8988T (cell line): ENCODE results near the gene EML2.

Source experiments
- DNase-seq: peaks from one replicate; pipeline ENCODE4 v3.0.0; 2011

Gene EML2

DNA sequence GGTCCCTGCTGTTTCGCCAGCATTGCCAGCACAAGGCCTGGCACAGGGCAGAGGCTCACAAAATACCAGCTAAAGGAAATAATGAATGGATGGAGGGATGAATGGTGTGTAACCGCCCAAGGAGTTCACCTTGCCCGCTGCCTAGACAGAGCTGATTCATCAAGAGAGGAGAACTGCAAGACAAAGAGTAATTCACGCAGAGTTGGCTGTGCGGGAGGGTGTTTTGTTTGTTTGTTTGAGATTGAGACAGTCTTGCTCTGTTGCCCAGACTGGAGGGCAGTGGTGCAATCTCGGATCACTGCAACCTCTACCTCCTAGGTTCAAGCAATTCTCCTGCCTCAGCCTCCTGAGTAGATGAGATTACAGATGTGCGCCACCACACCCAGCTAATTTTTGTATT, 57.6 kb downstream of the EML2 start:
- no peak for DNase-seq

DNA sequence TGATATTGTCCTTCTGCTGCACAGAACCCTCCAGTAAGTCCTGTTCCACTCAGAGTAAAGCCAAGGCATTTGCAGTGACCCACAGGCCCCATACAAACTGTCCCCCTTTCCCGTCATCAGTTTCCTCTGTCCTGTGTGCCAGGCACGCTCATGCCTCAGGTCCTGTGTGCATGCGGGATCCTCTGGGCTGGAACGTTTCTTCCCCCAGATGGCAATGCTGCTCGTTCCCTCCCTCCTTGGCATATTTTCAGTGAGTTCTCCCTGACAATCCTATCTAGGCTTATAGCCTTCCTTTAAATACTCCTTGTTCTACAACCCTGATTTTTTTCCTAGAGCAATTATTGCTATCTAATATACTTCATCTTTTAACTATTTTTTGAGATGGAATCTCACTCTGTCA, 60.3 kb downstream of the EML2 start:
- DNase-seq, result no peak

DNA sequence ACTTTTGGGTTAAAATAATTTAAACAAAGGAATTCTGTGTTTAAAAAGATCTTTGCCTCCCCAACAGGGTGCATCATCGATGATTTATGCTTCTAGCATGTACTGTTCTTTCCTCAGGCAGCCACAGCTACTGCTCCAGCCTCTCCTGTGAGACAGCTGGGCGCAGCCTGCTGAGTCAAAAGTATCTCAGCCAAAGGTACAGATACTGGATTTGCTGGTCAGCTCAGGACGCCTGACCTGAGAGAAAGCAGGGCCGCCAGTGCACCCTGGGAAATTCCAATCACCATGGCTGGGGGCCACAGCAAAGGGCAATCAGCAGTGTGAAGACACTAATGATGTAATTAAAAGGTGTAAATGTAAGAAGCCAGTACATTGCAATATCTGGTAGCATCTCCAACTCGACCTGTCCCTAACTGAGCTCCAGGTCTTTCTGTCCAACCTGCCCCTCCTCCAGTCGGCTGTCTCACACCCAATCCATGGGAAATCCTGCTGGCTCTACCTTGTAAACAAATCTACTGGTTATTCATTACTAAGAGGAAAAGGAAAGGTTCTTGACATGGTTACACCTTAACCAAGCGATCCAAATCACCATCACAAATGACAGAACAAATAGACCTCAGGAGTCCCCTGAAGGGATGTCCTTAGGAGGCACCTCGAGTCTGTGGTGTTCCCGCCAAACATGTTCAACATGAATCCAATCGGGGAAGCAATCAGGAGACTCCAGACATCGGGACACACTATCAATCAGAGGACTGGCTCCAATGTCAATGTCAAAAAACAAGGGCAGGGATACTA, 61.9 kb downstream of the EML2 start:
- no peak for DNase-seq

DNA sequence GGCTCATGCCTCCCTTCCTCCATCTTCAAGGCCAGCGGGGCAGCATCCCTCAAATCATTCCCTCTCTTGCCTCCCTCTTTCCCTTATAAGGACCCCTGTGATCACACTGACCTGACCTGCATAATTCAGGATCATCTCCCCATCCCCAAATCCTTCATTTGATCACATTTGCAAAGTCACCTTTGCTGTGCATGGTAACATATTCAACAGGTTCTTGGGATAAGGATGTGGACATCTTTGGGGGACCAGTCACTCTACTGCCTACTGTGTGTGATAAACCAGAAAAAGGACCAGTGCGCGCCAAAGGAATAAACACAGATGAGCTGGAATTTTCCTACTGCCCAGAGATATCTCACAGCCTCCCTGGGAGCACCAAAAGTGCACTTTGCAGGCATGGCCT, 62.5 kb downstream of the EML2 start:
- no peak for DNase-seq

DNA sequence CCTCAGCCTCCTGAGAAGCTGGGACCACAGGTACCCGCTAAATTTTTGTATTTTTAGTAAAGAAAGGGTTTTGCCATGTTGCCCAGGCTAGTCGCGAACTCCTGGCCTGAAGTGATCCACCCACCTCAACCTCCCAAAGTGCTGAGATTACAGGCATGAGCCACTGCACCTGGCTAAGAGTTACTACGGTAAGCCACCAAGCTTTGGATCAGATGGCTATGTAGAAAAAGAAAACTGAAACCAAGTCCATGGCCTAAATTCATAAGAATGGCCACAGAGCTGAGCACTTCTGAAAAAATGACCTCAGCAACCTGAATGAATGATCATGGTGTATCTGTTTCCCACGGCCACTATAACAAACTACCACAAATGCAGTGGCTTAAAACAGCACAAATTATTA, 64.0 kb downstream of the EML2 start:
- no peak for DNase-seq

DNA sequence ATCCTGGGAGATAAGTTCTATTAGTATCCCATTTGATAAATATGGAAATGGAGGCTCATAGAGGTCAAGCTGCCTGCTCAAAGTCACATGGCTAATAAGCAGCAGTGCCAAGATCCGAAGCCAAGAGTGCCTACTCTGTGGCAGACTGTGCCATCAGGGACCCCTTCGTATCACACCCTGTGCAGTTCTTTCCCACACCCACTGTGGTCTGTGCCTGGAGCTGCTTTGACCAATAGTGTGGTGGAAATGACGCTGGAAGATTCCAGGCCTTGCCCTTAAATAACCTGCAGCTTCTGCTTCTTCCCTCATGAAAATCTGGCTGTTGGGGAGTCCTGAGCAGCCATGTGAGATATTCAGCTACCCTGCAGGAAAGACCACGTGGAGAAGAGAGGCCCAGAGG, 64.7 kb downstream of the EML2 start:
- no peak for DNase-seq

DNA sequence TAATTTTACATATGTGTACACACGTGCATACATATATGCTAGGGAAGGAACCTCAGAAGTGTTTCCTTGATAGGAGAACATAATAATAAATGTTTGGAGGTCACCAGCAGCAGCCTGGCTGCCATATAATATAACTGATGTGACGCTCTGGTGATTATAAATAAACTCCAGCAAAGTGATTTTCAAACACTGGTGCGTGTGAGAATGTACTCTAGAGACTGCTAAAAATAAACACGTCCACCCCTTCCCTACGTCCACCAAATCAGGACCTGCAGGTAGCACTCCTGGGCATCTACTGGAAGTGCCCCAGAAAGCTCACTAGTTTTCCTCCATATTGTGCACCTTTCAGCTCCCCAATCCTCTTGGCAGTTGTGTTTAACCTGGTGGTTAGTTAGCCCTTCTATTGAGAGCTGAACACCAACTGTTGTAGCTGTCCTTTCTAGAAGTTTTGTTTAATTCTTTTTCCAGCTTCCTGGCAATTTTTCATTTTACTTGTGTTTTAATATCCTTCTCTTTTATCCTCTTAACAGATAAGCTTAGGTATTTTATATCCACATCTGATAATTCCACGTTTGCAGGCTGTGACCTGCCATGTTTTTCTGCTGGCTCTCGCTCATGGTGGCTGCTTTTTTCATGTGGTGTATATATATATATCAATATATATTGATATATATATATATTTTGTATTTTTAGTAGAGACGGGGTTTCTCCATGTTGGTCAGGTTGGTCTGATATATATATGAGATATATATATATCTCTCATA, 67.6 kb downstream of the EML2 start:
- no peak for DNase-seq

DNA sequence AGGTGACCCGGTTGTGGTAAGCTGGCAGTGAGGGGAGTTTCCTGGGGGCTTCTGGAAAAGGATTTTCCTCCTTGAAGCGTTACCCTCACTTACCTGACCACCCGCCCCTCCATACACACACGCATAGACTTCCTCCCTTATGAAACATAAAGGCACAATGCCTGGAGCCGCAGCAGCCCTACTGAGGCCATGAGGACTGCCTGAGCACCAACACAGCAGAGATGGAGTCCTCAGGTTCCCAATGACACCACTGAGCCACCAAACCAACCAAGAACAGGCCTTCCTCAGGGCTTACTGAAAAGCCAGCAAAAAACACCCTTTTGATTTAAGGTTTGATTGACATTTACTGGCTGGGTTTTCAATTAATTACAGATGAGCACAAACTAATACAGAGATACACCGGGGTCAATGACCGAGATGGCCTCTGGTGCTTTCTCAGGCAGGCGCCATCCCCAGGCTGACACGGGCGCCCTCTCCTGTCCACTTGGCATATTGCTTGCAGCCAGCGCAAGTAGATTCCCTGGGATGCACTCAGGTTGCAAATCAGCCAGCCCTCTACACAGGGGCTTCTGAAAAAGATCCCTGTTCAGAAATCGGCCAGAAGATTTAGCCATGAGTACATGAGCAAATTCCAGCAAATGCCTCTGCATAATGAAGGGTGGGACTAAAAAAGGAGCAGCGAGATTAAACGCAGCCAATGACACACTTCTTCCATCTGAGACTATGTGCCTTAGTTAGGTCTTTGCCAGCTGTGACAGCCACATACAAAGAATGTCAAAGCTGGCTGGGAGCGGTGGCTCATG, 69.4 kb downstream of the EML2 start:
- DNase-seq, result no peak

DNA sequence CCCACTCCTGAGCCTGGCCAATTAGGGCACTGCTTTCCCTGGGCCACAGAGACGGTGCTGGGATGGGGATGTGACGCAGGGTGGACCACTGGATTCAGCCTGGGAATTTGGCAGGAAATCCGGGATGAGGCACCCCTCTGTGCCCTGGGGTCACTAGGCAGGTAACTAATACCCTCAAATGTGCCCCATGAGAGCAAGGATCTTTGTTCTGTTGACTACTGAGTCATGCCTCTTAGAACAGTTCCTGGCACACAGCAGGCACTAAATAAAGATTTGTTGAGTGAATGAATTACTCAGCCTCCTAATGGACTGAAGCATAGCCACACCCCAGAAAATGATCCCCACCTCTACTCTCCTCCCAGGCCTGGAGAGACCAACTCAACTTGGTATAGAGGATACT, 70.5 kb downstream of the EML2 start:
- no peak for DNase-seq

DNA sequence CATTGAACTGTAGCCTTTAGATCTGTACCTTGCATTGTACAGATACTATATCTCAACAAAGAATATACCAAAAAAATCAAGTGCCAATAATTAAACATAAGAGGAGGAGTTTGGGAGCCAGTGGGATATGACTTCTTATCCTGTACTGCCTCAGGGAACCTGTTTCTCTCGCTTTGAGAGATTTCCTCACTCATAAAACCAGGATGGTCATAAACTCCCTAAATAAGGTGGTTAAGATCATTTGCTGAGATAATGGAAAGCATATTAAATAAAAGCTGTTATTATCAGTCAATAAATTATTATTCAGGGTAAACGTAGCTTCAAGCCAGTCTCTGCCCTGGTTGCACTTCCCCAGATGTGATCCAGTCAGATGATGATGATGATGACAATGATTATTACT, 71.6 kb downstream of the EML2 start:
- no peak for DNase-seq

DNA sequence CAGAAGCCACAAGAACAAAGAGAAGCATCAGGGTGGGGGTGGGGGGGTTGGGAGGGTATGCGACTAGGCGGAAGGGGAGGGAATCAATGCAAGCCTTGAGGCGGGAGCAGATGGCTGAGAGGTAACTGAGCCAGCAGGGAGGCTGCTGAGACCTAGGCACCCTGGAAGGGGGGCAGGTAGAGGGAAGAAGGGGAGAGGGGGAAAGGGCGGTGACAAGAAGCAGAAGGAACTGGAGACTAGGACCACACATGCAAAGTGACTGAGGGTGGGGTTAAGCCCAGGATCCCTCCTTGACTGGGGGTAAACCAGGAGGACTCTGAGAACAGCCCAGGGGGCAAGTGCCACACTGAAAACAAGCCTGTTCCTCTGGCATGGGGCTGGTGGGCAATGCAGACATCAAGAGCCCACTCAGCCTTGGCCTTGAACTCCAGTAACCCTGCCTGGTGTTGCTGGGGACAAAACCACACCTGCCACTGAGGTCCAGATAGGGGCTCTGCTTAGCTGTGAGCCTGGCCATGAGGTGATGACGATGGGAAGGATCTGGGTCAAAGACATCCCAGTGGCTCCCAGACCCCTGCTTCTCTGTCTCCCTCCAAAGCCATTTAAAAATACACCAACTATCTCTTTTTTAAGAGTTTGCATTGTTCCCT, 74.9 kb downstream of the EML2 start:
- no peak for DNase-seq

DNA sequence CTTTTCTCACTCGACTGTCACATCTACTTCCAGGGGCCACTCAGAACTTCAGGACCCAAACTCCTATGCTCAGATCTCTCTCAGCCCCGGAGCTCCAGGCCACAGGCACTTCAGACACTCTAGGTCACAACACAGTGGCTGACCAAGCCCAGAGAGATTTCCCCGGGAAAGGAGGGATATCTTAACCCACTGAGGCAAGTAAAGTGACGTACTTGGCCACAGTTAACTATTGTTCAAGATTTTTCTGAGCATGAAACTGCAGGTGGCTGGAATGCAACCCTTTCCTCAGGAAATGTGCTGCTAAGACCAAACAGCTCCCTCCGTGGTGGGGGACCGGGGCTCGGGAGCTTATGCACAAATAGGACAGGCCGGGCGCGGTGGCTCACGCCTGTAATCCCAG, 78.5 kb downstream of the EML2 start:
- DNase-seq, result no peak

DNA sequence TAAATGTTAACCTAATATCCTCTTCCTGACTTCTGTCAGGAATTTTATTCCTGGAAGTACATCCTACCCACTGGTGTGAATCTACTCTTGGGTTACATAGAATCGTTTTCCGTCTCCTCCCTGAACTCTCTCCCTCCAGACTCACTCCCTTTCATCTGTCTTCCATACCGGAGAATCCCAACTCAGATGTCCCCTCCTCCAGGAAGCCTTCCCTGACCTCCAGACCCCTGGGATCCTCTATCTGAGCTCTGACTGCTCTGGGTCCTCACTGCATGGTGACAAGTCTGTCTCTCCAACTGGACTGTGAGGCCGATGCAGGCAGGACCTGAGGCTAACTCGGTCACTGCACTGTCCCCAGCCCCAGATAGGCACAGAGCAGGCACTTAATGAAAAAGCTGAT, 79.2 kb downstream of the EML2 start:
- no peak for DNase-seq
